HG03045 (cell line): ENCODE measurements around the gene TWF2.

Experiments used
- ATAC-seq: cut with Tn5 transposase; IDR thresholded peaks from one replicate; pipeline ENCODE4 v1.9.1; 2021; ENCODE audit warnings: mild to moderate bottlenecking, moderate library complexity; ENCODE audit not compliant: unreplicated experiment

The TWF2 gene

GRCh38 chr3:52204337-52205073 is 34.5 kb downstream of the TWF2 start:
- no peak for ATAC-seq

- no peak for ATAC-seq
Observed at GRCh38 chr3:52203701-52204100, 35.3 kb downstream of the TWF2 start.

GRCh38 chr3:52202384-52203077 is 36.4 kb downstream of the TWF2 start:
- ATAC-seq, result no peak

GRCh38 chr3:52200981-52201679 is 37.8 kb downstream of the TWF2 start:
- ATAC-seq, result no peak

GRCh38 chr3:52198643-52199608 is 40.0 kb downstream of the TWF2 start:
- no peak for ATAC-seq

GRCh38 chr3:52197842-52198625 is 40.9 kb downstream of the TWF2 start, which contains the start of gene ALAS1:
Gene ALAS1 (plus strand): TSS chr3:52198160. CDS start chr3:52199242, 1,082 bp downstream.
- ATAC-seq, result peak; percentile 79

DNA sequence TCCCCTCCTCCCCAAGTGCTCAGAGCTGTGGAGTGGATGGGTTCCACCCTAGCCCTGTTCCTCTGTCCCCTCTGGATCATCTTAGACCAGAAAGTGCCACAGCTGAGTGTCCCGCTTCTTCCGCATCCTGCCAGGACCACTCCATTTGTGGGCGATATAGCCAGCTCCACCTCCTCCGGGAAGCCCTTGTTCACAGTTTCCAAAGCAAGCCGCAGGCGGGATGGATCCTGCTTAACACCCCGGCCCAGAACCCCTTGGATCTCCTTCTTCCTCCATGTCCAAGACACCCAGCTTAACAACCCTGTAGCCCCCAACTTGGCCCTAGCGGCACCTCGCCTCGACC is 41.5 kb downstream of the TWF2 start:
- ATAC-seq, result no peak

DNA sequence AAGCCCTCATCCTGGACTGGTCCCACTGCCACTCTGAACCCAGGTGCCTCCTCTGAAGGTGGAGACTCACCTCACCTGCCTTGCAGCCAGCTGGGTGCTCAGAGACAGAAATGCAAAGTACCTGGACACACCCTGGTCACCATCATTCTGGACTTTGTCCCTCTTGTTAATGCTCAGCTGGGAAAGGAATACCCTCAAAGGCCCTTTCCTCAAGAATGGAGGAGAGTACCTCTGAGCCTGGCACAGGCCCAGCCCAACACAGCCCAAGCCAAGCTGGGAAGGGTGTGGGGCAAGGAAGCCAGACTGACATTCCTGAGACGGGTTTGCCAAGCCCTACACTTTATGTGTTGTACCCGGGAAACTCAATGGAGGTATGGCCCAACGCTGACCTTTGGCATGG is 42.0 kb downstream of the TWF2 start:
- no peak for ATAC-seq

- ATAC-seq, result no peak
Observed at GRCh38 chr3:52195823-52196331, 43.1 kb downstream of the TWF2 start.

- no peak for ATAC-seq
Observed at GRCh38 chr3:52195291-52195597, 43.7 kb downstream of the TWF2 start.

DNA sequence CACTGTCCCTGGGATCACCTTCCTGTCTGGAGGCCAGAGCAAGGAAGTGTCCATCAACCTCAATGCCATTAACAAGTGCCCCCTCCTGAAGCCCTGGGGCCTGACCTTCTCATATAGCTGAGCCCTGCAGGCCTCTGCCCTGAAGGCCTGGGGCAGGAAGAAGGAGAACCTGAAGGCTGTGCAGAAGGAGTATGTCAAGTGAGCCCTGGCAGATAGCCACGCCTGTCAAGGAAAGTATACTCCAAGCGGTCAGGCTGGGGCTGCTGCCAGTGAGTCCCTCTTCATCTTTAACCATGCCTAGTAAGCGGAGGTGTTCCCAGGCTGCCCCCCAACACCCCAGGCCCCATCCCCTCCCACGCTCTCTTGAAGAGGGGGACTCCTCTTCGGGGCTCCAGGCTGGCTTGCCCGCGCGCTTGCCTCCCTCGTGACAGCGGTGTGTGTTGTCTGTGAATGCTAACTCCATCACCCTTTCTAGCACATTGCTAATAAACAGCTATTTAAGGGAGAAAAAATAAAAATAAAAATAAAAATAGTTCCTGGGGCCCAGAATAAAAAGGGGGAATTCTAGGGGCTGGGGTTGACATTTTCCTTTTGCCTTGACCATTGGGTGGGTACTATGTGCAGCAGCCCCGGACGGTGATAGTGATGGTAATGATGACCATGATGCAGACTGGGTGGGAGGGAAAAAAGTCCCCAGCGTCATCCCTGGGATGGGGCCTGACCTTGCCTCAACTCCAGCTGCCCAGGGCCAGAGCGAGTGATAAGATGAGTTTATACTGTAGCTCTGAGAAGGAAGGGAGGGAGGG is 44.3 kb downstream of the TWF2 start:
- no peak for ATAC-seq

- no peak for ATAC-seq
Observed at GRCh38 chr3:52193065-52193464, 45.9 kb downstream of the TWF2 start.

DNA sequence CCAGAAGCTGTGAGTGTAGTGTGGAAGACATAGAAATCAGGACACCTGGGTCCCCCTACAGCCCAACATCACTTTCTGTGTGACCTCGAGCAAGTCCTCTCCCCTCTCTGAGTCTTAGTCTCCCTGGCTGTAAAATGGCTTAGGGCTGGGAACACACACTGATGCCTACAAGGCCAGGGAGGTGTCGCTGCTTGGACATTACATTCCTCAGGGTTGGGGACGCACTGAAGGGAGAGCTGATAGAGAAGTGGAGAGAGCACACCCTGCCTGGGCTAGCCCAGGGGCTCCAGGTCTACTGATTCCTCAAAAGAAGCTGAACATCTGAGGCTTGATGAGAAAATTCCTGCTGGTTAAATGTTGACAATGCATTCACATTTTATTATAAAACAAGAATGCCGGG is 47.3 kb downstream of the TWF2 start:
- no peak for ATAC-seq

DNA sequence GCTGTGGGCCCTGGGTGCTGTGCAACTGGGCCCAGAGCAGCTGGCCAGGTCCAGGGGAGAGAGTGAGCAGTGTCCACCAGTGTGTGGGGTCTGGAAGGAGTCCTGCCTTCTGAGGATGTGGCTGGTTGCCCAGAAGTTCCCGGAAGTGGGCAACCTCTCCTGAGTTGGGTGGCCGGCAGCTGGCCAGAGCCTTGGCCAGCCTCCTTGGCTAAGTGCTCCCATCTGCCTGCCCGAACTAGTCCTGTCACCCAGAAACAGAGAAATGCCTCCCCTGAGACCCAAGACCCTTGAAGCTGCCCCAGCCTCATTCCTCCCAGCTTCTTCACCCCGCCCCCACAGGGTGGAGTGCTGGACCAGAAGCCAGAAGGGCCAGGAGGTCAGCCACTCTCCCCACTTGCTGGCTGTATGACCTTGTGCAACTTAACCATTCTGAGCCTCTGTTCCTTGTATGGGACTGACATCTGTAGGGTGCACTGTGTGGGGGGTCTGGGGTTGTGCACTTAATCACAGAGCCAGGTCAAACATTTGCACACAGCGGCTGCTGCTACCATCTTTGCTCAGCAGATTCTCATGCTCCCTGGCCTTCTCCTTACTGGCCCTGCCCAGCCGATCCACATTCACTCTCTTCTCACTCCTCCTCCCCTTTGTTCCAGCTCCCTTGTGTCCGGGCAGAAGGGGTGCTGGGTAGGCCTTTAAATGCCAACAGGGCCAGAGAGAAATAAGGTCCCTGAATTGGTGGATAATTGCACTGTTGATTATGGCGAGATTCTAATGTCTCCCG is 48.5 kb downstream of the TWF2 start:
- ATAC-seq, result no peak

GRCh38 chr3:52188556-52188955 is 50.4 kb downstream of the TWF2 start:
- ATAC-seq, result no peak

GRCh38 chr3:52186729-52187128 is 52.2 kb downstream of the TWF2 start:
- no peak for ATAC-seq

- ATAC-seq, result no peak
Observed at GRCh38 chr3:52185837-52186236, 53.1 kb downstream of the TWF2 start.

DNA sequence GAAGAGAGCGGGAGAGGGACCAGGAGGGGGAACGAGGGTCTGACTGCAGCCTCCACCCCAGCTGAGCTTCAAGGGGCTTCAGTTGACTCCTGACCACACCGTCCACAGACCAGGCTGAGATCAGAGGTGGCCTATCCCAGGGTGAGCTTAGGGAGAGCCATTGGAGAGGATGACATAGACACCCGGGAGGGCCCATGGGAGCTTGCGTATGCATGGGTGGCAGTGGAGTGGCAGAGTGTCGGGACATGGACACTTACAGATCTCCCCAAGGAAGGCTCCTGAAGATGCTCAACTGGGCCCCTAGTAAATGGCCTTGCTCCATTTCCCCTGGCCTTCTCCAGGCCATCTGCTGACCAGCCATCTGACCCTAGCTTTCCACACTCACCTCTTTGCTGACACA is 53.6 kb downstream of the TWF2 start:
- no peak for ATAC-seq
